Adrenal gland (tissue), 12 donors: ENCODE measurements around the gene EXT2. TPM values are rescaled to one million over a fixed set of nuclear protein-coding genes. Genes with fewer than 3 reads are reported as not detected.

ENCODE experiments used
- DNase-seq, 7 donors: peaks; one replicate each; pipeline ENCODE4 v3.0.0-alpha.2; 2019 to 2020
- H3K27ac ChIP-seq, 5 donors: fragments of 200-600 bp; sonication (generic) in 4 of 5; 1 replicate in 3 of 5; 2 replicates in 2 of 5; pipeline versions ENCODE4 v1.5.1 to v1.8.0; 2016 to 2020; ENCODE audit warnings: mild to moderate bottlenecking in 1 of 5
- H3K27me3 ChIP-seq: fragments of 200-600 bp; 2 replicates; pipeline ENCODE4 v1.8.0; 2021
- H3K36me3 ChIP-seq, 2 donors: fragments of 200-600 bp; replicated peaks in 1 of 2; 1 replicate in 1 of 2; 2 replicates in 1 of 2; pipeline versions ENCODE4 v1.5.1 to v1.8.0; 2018 to 2022
- H3K4me1 ChIP-seq, 2 donors: fragments of 200-600 bp; replicated peaks in 1 of 2; 1 replicate in 1 of 2; 2 replicates in 1 of 2; pipeline versions ENCODE4 v1.5.1 to v1.8.0; 2018 to 2021
- H3K4me3 ChIP-seq, 4 donors: fragments of 200-600 bp; sonication (generic) in 3 of 4; one replicate each; pipeline ENCODE4 v1.5.1; 2016 to 2018
- H3K9me3 ChIP-seq, 3 donors: fragments of 200-600 bp; sonication (generic) in 1 of 3; replicated peaks in 1 of 3; 1 replicate in 2 of 3; 2 replicates in 1 of 3; pipeline versions ENCODE4 v1.5.1 to v1.8.0; 2016 to 2021
- POLR2A ChIP-seq, 2 donors: fragments of 450-650 bp; IDR thresholded peaks; one replicate each; pipeline ENCODE4 v1.6.1; 2017; ENCODE audit warnings: antibody characterized with exemption in 2 of 2, mild to moderate bottlenecking in 2 of 2, moderate library complexity in 1 of 2
- WGBS, 4 donors: extraction: QIAGEN DNeasy Blood & Tissue Kit in 2 of 4; methylation state at CpG; one replicate each; pipeline versions ENCODE4 v1.1.5 to v1.1.7; 2013 to 2017; 5-methylcytosine and 5-hydroxymethylcytosine counted together
- intact Hi-C, 2 donors: fragments of 100-400 bp; cut with DNase I; formaldehyde crosslinking; loops; one replicate each; pipeline versions ENCODE4 v1.14.1 to v1.15.0; 2022 to 2023
- polyA plus RNA-seq, 3 donors: library from polyadenylated mRNA; stranded (reverse); fragments of 200-250 nt in 2 of 3; fragments of 350-450 nt in 1 of 3; fragmentation: Illumina TruSeq in 1 of 3; extraction: RNeasy Lipid Tissue Mini Kit (QIAGEN cat#74804) in 1 of 3; gene quantifications; one replicate each; pipeline ENCODE4 v1.2.3, GENCODE V29; 2013 to 2014
- total RNA-seq, 9 donors: library from RNA; depleted of rRNA in 4 of 9; stranded (reverse); fragments of >200 nt in 4 of 9; fragments of 120-200 nt in 1 of 9; fragmentation: NEBNext Ultra II Directional in 1 of 9; extraction: Animal tissue kit (Norgen Biotek cat#: 25700) in 1 of 9; gene quantifications; one replicate each; pipeline versions ENCODE4 v1.1.0 to v1.2.4, GENCODE V29; 2013 to 2023
- TF ChIP-seq, protein P1 (sequence below), 6 experiments: fragments of 450-650 bp in 4 of 6; fragments of 200-600 bp in 2 of 6; sonication (generic) in 1 of 6; IDR thresholded peaks; 1 replicate in 5 of 6; 2 replicates in 1 of 6; pipeline versions ENCODE4 v1.5.1 to v1.8.0; 2016 to 2021; ENCODE audit warnings: antibody characterized with exemption in 6 of 6, mild to moderate bottlenecking in 2 of 6, moderate library complexity in 1 of 6
- donor health status: healthy with polysubstance abuse.
- donor health status: Bipolar disorder and iron deficiency.
- donor health status: DM: yes; HTN: yes; CAD: no.
- donor health status: DM: no; HTN: no; CAD: no.
- donor health status: DM: no; HTN: no; CAD: no.
- donor health status: DM: yes; HTN: yes; CAD: no.

The EXT2 gene
- total and polyA plus RNA-seq, 12 donors = 28.7 to 89.3 (median 46.3) TPM

DNA sequence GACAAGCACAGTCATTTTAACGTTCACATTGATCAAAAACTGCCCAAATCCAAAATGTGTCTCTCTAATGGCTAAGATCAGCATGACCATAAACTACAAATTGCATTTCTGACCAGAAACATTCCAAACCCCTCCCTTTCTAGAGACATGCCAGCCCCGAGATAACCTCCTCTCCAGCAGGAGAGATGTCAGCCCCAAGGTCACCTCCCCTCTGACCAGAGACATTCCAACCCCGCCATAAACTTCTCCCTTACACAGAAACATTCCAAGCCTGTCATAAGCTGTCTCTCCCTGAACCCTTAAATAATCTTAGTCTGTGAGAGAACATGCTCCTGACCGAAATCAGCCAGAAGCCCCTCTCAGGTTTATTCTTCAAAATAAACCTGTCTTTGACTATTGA, 6.6 kb upstream of the EXT2 start:
- WGBS, 4 donors = 70 to 79% (median 71%) methylated on average over 4 of the region's 4 CpGs
- H3K36me3 ChIP-seq = peaks cover 0 to 4% of the 10 kb centered on the region in 2 donors
- intact Hi-C loops = no loop called here
- DNase-seq = peak in 1 of 7 donors; percentile 22
- H3K27ac ChIP-seq = no peak overlapping the region
- H3K9me3 ChIP-seq = no peaks in the 10 kb centered on the region
- no peak overlapping the region for H3K4me3 ChIP-seq
- H3K27me3 ChIP-seq = no peaks in the 10 kb centered on the region
- no peaks in the 10 kb centered on the region for H3K4me1 ChIP-seq
- TF ChIP-seq POLR2A (IDR thresholded peaks at IDR 0.05) = no peak
- TF ChIP-seq, protein P1, sequence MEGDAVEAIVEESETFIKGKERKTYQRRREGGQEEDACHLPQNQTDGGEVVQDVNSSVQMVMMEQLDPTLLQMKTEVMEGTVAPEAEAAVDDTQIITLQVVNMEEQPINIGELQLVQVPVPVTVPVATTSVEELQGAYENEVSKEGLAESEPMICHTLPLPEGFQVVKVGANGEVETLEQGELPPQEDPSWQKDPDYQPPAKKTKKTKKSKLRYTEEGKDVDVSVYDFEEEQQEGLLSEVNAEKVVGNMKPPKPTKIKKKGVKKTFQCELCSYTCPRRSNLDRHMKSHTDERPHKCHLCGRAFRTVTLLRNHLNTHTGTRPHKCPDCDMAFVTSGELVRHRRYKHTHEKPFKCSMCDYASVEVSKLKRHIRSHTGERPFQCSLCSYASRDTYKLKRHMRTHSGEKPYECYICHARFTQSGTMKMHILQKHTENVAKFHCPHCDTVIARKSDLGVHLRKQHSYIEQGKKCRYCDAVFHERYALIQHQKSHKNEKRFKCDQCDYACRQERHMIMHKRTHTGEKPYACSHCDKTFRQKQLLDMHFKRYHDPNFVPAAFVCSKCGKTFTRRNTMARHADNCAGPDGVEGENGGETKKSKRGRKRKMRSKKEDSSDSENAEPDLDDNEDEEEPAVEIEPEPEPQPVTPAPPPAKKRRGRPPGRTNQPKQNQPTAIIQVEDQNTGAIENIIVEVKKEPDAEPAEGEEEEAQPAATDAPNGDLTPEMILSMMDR (IDR thresholded peaks at IDR 0.05) = no peak

- Histone ChIP-seq H3K9me3 (no peaks in the 10 kb centered on the region), H3K36me3 (peaks cover 0 to 3% of the 10 kb centered on the region in 2 donors), H3K27me3 (no peaks in the 10 kb centered on the region), H3K27ac (no peak overlapping the region), H3K4me1 (peaks cover 0 to 5% of the 10 kb centered on the region in 2 donors), H3K4me3 (no peak overlapping the region)
- TF ChIP-seq, protein P1 (IDR thresholded peaks at IDR 0.05) = no peak
- TF ChIP-seq POLR2A (IDR thresholded peaks at IDR 0.05) = no peak
- WGBS, 4 donors = 83 to 90% (median 88%) methylated on average over 1 of the region's 1 CpG
- no peak for DNase-seq
- intact Hi-C loops = no loop called here
Measured at GRCh38 chr11:44090539-44090938, 4.9 kb upstream of the EXT2 start.

DNA sequence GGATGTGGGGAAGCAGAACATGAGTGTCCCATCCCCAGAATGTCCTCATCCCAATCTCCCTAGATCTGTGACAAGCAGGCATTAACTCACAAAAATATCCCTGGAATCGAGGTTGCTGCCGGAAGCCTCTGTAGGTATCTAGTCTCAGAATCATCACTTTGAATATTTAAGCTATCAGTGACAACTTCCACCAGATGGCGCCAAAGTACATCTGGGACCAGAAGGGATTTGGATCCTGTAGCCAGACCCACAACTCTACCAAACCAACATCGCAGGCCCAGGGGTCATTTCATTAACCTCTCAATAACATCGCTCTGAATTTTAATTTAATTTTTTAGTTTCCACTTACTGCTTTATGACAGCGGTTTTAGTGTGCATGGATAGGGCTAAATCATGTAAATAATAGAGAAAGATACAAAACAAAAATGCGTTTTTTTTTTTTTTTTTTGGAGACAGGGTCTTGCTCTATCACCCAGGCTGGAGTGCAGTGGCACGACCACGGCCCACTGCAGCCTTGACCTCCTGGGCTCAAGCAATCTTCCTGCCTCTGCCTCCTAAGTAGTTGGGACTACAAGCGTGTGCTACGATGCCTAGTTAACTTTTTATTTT, 1.1 kb upstream of the EXT2 start:
- TF ChIP-seq, protein P1 (IDR thresholded peaks at IDR 0.05) = peak; percentile 62 to 81 (median 68)
- TF ChIP-seq POLR2A (IDR thresholded peaks at IDR 0.05) = no peak
- H3K9me3 ChIP-seq = no peaks in the 10 kb centered on the region
- no peaks in the 10 kb centered on the region for H3K27me3 ChIP-seq
- H3K27ac ChIP-seq = no peak overlapping the region
- DNase-seq = peak; percentile 78 to 94 (median 88)
- intact Hi-C loops = no loop called here
- WGBS, 4 donors = 23 to 30% (median 26%) methylated on average over 11 of the region's 11 CpGs
- H3K4me3 ChIP-seq = no peak overlapping the region
- H3K36me3 ChIP-seq = no peaks in the 10 kb centered on the region
- peaks cover 6 to 21% of the 10 kb centered on the region in 2 donors for H3K4me1 ChIP-seq

DNA sequence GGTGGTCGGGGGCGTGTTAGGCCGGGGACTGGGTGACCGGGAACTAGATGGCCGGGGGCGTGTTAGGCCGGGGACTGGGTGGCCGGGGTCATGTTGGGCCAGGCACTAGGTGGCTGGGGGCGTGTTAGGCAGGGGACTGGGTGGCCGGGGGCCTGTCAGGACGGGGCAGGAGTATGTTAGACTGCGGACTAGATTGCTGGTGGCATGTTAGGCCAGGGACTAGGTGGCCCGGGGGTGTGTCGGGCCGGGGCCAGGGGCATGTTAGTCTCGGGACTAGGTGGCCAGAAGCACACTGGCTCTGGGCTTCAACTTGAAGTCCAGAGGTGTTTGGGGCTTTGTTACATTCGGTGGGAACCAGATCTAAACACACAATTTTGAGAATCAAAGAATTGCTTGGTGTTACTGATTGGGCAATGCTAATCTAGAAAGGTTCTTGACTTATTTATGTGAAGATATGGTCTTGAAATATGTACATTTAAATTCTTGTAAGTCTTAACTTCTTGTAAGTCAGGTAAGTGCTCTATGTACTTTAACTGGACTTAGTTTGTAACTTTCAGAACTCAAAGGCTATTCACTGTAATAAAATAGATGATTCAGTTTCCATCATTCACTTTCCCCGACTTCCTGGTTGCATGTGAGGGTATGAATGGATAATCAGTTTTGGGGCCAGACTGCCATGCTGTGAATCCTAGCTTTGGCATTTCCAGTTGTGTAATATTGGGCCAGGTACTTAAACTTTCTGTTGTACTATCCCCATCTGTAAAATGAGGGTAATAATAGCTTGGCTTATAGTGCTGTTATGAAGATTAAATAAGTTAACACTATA, 1.1 kb downstream of the EXT2 start:
- DNase-seq = no peak
- intact Hi-C loops = no loop called here
- Histone ChIP-seq H3K36me3 (no peaks in the 10 kb centered on the region), H3K27ac (no peak overlapping the region), H3K9me3 (no peaks in the 10 kb centered on the region), H3K4me1 (peaks cover 6 to 21% of the 10 kb centered on the region in 2 donors), H3K27me3 (no peaks in the 10 kb centered on the region), H3K4me3 (peak overlapping the region; percentile 77 to 94 (median 88))
- no peak for TF ChIP-seq POLR2A (IDR thresholded peaks at IDR 0.05)
- TF ChIP-seq, protein P1 (IDR thresholded peaks at IDR 0.05) = no peak
- WGBS, 4 donors = 13% methylated on average over 6 to 18 of the region's 18 CpGs
